Skeletal muscle satellite cell (primary cell): ENCODE measurements around the gene GPC5.

Source experiments
- H3K27me3 ChIP-seq: 2 replicates; pipeline ENCODE4 v1.7.0; 2013; ENCODE audit warnings: low read length; ENCODE audit not compliant: control insufficient read depth, insufficient read depth
- H3K36me3 ChIP-seq: 2 replicates; pipeline ENCODE4 v1.7.0; 2013; ENCODE audit warnings: mild to moderate bottlenecking, control low read depth, low read length; ENCODE audit not compliant: insufficient read depth
- H3K4me1 ChIP-seq: 2 replicates; pipeline ENCODE4 v1.7.0; 2013; ENCODE audit warnings: low read length; ENCODE audit not compliant: control insufficient read depth, insufficient read depth
- H3K4me2 ChIP-seq: 2 replicates; pipeline ENCODE4 v1.7.0; 2013; ENCODE audit warnings: mild to moderate bottlenecking, low read length
- H3K4me3 ChIP-seq: 2 replicates; pipeline ENCODE4 v1.7.0; 2013; ENCODE audit warnings: low read length
- H3K9ac ChIP-seq: 2 replicates; pipeline ENCODE4 v1.7.0; 2013; ENCODE audit warnings: mild to moderate bottlenecking, low read depth, low read length, moderate library complexity
- H3K9me3 ChIP-seq: replicated peaks from 2 replicates; pipeline ENCODE4 v1.7.0; 2013; ENCODE audit warnings: mild to moderate bottlenecking, control low read depth, low read length

The GPC5 gene

GRCh38 chr13:92042522-92042921, 644.1 kb downstream of the GPC5 start:
- Histone ChIP-seq H3K9ac (no peak overlapping the region), H3K27me3 (no peaks in the 10 kb centered on the region), H3K9me3 (no peaks in the 10 kb centered on the region), H3K4me2 (no peak overlapping the region), H3K4me1 (no peaks in the 10 kb centered on the region), H3K4me3 (no peak overlapping the region), H3K36me3 (no peaks in the 10 kb centered on the region)

- Histone ChIP-seq H3K4me3 (no peak overlapping the region), H3K27me3 (no peaks in the 10 kb centered on the region), H3K4me1 (no peaks in the 10 kb centered on the region)
Observed at GRCh38 chr13:92044351-92044750, 645.9 kb downstream of the GPC5 start.

GRCh38 chr13:92054389-92054788, 656.0 kb downstream of the GPC5 start:
- Histone ChIP-seq H3K9ac (no peak overlapping the region), H3K4me3 (no peak overlapping the region), H3K4me2 (no peak overlapping the region), H3K4me1 (no peaks in the 10 kb centered on the region), H3K27me3 (no peaks in the 10 kb centered on the region), H3K36me3 (no peaks in the 10 kb centered on the region), H3K9me3 (no peaks in the 10 kb centered on the region)

More at GRCh38 chr13:92044351-92044750, 645.9 kb downstream of the GPC5 start:
- no peak overlapping the region for H3K4me2 ChIP-seq
- H3K9ac ChIP-seq = no peak overlapping the region
- no peaks in the 10 kb centered on the region for H3K36me3 ChIP-seq
- H3K9me3 ChIP-seq = no peaks in the 10 kb centered on the region

GRCh38 chr13:92074658-92075057, 676.2 kb downstream of the GPC5 start:
- no peaks in the 10 kb centered on the region for H3K27me3 ChIP-seq
- H3K4me1 ChIP-seq = no peaks in the 10 kb centered on the region
- no peak overlapping the region for H3K9ac ChIP-seq
- H3K4me3 ChIP-seq = no peak overlapping the region
- H3K36me3 ChIP-seq = no peaks in the 10 kb centered on the region
- no peaks in the 10 kb centered on the region for H3K9me3 ChIP-seq
- H3K4me2 ChIP-seq = no peak overlapping the region

- Histone ChIP-seq H3K9ac (no peak overlapping the region), H3K4me1 (no peaks in the 10 kb centered on the region), H3K27me3 (no peaks in the 10 kb centered on the region), H3K36me3 (no peaks in the 10 kb centered on the region), H3K4me3 (no peak overlapping the region), H3K9me3 (no peaks in the 10 kb centered on the region), H3K4me2 (no peak overlapping the region)
Observed at GRCh38 chr13:92097337-92097903, 699.0 kb downstream of the GPC5 start.

GRCh38 chr13:92101801-92102200, 703.4 kb downstream of the GPC5 start:
- no peaks in the 10 kb centered on the region for H3K9me3 ChIP-seq
- H3K9ac ChIP-seq = no peak overlapping the region
- H3K36me3 ChIP-seq = no peaks in the 10 kb centered on the region
- H3K4me3 ChIP-seq = no peak overlapping the region
- H3K4me2 ChIP-seq = no peak overlapping the region
- H3K4me1 ChIP-seq = no peaks in the 10 kb centered on the region
- H3K27me3 ChIP-seq = no peaks in the 10 kb centered on the region

GRCh38 chr13:92103689-92104153, 705.3 kb downstream of the GPC5 start:
- Histone ChIP-seq H3K27me3 (no peaks in the 10 kb centered on the region), H3K4me1 (no peaks in the 10 kb centered on the region), H3K36me3 (no peaks in the 10 kb centered on the region), H3K9ac (no peak overlapping the region), H3K9me3 (no peaks in the 10 kb centered on the region), H3K4me2 (no peak overlapping the region), H3K4me3 (no peak overlapping the region)

GRCh38 chr13:92122186-92122853, 723.9 kb downstream of the GPC5 start:
- Histone ChIP-seq H3K36me3 (no peaks in the 10 kb centered on the region), H3K9ac (no peak overlapping the region), H3K27me3 (no peaks in the 10 kb centered on the region), H3K4me3 (no peak overlapping the region), H3K9me3 (no peaks in the 10 kb centered on the region), H3K4me1 (no peaks in the 10 kb centered on the region), H3K4me2 (no peak overlapping the region)

GRCh38 chr13:92126399-92126798, 728.0 kb downstream of the GPC5 start:
- H3K9ac ChIP-seq = no peak overlapping the region
- H3K27me3 ChIP-seq = no peaks in the 10 kb centered on the region
- H3K9me3 ChIP-seq = no peaks in the 10 kb centered on the region

GRCh38 chr13:92135509-92135908, 737.1 kb downstream of the GPC5 start:
- Histone ChIP-seq H3K9ac (no peak overlapping the region), H3K9me3 (no peaks in the 10 kb centered on the region), H3K4me3 (no peak overlapping the region), H3K4me1 (no peaks in the 10 kb centered on the region), H3K36me3 (no peaks in the 10 kb centered on the region), H3K27me3 (no peaks in the 10 kb centered on the region), H3K4me2 (no peak overlapping the region)

More at GRCh38 chr13:92126399-92126798, 728.0 kb downstream of the GPC5 start:
- no peak overlapping the region for H3K4me3 ChIP-seq
- H3K4me2 ChIP-seq = no peak overlapping the region
- no peaks in the 10 kb centered on the region for H3K36me3 ChIP-seq
- no peaks in the 10 kb centered on the region for H3K4me1 ChIP-seq

GRCh38 chr13:92136449-92137155, 738.2 kb downstream of the GPC5 start:
- Histone ChIP-seq H3K36me3 (no peaks in the 10 kb centered on the region), H3K4me1 (no peaks in the 10 kb centered on the region), H3K4me2 (no peak overlapping the region), H3K9ac (no peak overlapping the region), H3K27me3 (no peaks in the 10 kb centered on the region), H3K4me3 (no peak overlapping the region), H3K9me3 (no peaks in the 10 kb centered on the region)
